IPS DF 6.9 (cell line): ENCODE results near the gene MT3.
"Not testable (repeated sequence)": the region's sequence is repeated elsewhere in the genome, so short reads cannot be mapped to it uniquely, and the experiment has no call there.

Experiments used
- DNase-seq: peaks from one replicate; pipeline ENCODE4 v3.0.0-alpha.2; 2013; ENCODE audit warnings: low read depth, low spot score
- H3K27ac ChIP-seq: one replicate; pipeline ENCODE4 v1.5.1; 2013; ENCODE audit warnings: low read length, control low read depth
- H3K27me3 ChIP-seq: 2 replicates; pipeline ENCODE4 v1.6.1; 2013; ENCODE audit warnings: mild to moderate bottlenecking, low read length; ENCODE audit not compliant: control insufficient read depth, insufficient read depth
- H3K36me3 ChIP-seq: 2 replicates; pipeline ENCODE4 v1.6.1; 2013; ENCODE audit warnings: low read length; ENCODE audit not compliant: control insufficient read depth, insufficient read depth
- H3K4me1 ChIP-seq: 2 replicates; pipeline ENCODE4 v1.6.1; 2013; ENCODE audit warnings: low read length; ENCODE audit not compliant: control insufficient read depth, insufficient read depth
- H3K4me3 ChIP-seq: 2 replicates; pipeline ENCODE4 v1.5.1; 2013; ENCODE audit warnings: mild to moderate bottlenecking, low read length
- H3K9me3 ChIP-seq: 2 replicates; pipeline ENCODE4 v1.6.1; 2013; ENCODE audit warnings: low read length, inconsistent platforms; ENCODE audit not compliant: control insufficient read depth, insufficient read depth
- WGBS: extraction: QIAGEN DNeasy Blood & Tissue Kit; methylation state at CpG from one replicate; pipeline ENCODE4 v1.1.7; 2013; ENCODE audit warnings: mixed read lengths, missing lambda C conversion rate; ENCODE audit not compliant: insufficient read length, insufficient coverage; 5-methylcytosine and 5-hydroxymethylcytosine counted together

MT3 gene

DNA sequence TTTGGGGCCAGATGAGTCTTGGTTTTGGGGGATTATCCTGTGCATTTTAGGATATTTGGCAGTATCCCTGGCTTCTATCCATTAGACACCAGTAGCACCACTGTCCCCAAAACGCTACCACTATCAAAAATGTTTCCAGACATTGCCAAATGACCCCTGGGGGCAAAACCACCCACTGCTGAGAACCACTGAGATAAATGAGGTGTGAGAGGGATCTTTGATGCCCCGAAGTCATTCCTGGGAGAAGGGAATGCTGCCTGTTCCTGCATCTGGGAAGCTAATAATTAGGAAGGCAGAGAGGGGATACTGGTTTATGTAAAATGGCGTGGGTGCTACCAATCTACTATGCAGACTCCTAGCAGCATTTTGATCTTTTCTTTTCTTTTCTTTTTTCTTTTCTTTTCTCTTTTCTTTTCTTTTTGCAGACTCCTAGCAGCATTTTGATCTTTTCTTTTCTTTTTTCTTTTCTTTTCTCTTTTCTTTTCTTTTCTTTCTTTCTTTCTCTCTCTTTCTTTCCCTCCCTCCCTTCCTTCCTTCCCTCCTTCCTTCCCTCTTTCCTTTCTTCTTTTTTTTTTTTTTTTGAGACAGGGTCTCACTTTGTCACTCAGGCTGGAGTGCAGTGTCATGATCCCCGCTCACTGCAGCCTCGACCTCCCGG is 8.8 kb upstream of the MT3 start:
- no peak overlapping the region for H3K4me3 ChIP-seq
- no peak for DNase-seq
- H3K27me3 ChIP-seq = no peaks in the 10 kb centered on the region
- no peak overlapping the region for H3K27ac ChIP-seq
- WGBS = no CpG with 5 or more reads among the region's 6 CpGs
- no peaks in the 10 kb centered on the region for H3K4me1 ChIP-seq
- H3K36me3 ChIP-seq = no peaks in the 10 kb centered on the region
- H3K9me3 ChIP-seq = no peaks in the 10 kb centered on the region

DNA sequence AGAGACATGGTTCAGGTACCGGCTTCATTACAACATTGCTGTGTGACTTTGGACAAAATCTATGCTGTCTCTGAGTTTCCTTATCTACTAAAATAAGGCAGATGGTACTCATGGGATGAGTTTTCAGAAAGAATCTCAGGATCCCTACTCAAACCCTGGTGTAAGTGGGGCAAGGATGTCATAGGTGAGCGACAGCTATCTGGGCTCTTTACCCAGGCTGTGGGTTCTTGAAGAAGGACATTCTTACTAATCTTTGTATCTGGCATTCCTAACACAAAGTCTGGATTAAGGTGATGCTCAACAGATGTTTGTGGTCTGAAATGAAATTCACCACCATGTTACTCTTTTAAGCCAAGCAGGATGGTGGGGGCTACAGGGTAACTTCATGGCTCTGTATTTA is 6.4 kb upstream of the MT3 start:
- not testable (repeated sequence) for H3K27ac ChIP-seq, H3K4me3 ChIP-seq, DNase-seq, H3K36me3 ChIP-seq, H3K9me3 ChIP-seq, H3K4me1 ChIP-seq, H3K27me3 ChIP-seq
- WGBS = no CpG with 5 or more reads among the region's 2 CpGs

DNA sequence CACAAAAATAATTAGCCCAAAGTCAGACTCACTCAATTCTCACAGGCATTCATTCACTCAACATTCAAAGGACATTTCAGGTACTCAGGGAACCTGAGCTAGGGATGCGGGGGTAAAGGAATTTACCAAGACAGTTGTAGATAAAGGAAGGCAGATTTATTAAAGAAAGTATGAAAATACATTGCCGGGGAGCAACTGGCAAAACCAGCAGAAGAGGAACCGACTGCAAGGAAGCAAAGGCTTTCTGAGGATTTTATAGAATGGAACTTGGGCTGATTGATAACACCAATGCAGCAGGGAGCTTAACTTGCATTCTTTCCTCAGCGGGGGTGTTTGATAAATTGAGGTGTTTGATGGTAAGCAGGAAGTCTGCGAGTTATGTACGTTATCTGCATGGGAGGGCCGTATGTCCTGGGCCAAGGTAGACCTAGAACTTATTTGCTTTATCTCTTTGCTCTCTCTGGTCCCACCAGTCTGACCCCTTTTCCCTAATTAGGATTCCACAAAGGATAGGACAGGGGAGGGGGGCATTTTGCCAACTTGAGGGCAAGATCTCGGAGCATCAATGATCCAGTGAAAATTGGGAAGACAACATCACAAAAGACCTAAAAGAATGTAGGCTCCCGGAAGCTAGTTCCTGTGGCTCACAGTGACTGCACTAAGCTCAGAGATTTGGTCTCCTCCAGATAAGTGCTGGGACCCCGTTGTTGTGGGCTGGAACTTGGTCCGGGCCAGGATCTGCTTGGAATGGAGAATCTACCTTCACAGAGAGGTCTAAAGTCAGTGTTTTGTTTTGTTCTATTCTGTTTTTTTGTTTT is 5.8 kb upstream of the MT3 start:
- no peaks in the 10 kb centered on the region for H3K9me3 ChIP-seq
- no CpG with 5 or more reads among the region's 11 CpGs for WGBS
- no peak for DNase-seq
- H3K4me3 ChIP-seq = no peak overlapping the region
- H3K36me3 ChIP-seq = no peaks in the 10 kb centered on the region
- no peaks in the 10 kb centered on the region; the same call in 1 of the 2 replicates for H3K27me3 ChIP-seq
- H3K4me1 ChIP-seq = no peaks in the 10 kb centered on the region
- H3K27ac ChIP-seq = no peak overlapping the region

DNA sequence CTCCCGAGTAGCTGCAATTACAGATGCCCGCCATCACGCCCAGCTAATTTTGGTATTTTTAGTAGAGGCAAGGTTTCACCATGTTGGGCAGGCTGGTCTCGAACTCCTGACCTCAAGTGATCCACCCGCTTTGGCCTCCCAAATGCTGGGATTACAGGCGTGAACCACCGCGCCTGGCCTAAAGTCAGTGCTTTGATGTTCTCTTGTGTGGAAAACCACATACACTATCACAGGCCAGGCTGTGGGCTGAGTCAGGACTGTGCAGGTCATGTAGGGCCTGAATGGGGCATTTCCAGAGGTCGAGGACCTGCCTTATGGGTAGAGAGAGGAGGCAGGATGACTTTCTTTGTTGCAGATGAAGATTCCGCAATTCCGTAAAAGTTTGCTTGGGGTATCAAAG is 5.1 kb upstream of the MT3 start:
- Histone ChIP-seq H3K4me3 (no peak overlapping the region), H3K9me3 (no peaks in the 10 kb centered on the region), H3K27me3 (peaks cover 6% of the 10 kb centered on the region; the same call in 1 of the 2 replicates), H3K27ac (no peak overlapping the region), H3K36me3 (no peaks in the 10 kb centered on the region), H3K4me1 (no peaks in the 10 kb centered on the region)
- no CpG with 5 or more reads among the region's 11 CpGs for WGBS
- no peak for DNase-seq

DNA sequence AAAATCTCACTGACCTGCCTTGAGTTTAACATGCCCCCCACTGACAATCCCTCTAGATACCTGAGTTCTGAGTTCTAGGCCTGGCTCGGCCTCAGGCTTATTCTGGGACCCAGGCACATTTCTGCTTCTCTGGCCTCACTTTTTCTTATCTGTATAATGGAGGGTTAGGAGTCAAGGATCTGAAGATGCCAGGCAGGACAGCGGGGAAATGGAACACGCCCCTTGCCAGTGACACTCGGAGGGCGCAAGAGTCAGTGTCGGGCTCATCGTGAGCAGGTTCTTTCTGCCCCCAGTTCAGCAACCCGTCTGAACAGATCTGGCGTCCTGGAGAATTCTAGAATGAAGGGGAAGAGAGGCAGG is 567 bp upstream of the MT3 start:
- Histone ChIP-seq H3K27ac (no peak overlapping the region), H3K4me3 (peak overlapping the region; percentile 47; the same call in 1 of the 2 replicates), H3K9me3 (no peaks in the 10 kb centered on the region), H3K4me1 (no peaks in the 10 kb centered on the region), H3K36me3 (no peaks in the 10 kb centered on the region), H3K27me3 (peaks cover 20% of the 10 kb centered on the region)
- DNase-seq = no peak
- WGBS = no CpG with 5 or more reads among the region's 9 CpGs

DNA sequence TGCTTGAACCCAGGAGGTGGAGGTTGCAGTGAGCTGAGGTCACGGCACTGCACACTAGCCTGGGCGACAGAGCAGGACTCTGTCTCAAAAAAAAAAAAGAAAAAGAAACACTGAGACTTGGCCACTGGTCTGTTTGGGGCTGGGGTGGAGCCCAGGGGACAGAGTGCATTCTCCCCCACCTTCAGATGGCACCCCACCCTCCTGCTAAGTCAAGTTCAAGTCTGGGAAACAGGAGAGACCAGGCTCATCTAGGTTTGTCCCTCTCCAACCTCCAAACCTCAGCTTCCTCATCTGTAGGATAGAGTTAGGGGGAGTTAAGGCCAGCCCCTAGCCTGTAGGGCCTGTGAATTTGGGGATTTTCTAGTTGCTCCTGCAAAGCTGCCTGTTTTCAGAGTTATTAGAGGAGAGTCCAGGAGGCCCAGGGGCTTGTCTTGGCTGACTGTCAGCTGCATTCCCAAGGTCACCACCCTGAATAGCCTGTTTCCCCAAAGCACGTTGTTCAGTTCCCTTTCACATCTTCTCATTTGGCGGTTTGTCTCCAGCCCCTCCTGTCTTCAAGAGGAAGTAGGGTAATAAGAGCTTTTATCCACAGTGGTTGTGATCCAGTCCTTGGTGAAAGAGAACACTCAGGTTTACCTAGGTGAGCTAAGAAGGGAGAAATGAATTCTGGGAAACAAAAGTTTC is 2.2 kb downstream of the MT3 start:
- Histone ChIP-seq H3K4me1 (no peaks in the 10 kb centered on the region), H3K9me3 (no peaks in the 10 kb centered on the region), H3K27ac (no peak overlapping the region), H3K27me3 (peaks cover 20% of the 10 kb centered on the region), H3K4me3 (no peak overlapping the region), H3K36me3 (no peaks in the 10 kb centered on the region)
- no peak for DNase-seq
- WGBS = no CpG with 5 or more reads among the region's 4 CpGs

DNA sequence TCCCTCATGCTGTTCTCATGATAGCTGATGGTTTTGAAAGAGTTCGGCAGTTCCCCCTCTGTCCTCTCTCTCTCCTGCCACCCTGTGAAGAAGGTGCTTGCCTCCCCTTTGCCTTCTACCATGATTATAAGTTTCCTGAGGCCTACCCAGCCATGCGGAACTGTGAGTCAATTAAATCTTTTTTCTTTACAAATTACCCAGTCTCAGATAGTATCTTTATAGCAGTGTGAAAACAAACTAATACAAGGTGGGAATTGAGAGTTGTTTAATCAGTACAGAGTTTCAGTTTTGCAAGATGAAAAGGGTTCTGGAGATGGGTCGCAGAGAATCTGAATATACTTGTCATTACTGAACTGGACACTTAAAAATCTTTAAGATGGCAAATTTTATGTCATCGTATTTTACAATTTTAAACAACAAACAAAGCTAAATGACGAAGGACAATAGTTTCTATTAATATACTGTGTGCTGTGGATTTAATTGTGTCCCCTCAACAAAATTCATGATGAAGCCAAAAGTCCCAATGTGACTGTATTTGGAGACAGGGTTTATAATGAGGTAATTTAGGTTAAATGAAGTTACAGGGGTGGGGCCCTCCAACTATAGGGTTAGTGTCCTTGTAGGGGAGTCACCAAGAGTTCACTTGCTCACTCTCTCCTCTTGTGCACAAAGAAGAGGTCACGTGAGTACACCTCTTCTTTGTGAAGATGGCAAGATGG is 4.4 kb downstream of the MT3 start:
- no CpG with 5 or more reads among the region's 6 CpGs for WGBS
- Histone ChIP-seq H3K9me3 (no peaks in the 10 kb centered on the region), H3K27ac (no peak overlapping the region), H3K4me3 (no peak overlapping the region), H3K36me3 (no peaks in the 10 kb centered on the region), H3K27me3 (peaks cover 18% of the 10 kb centered on the region), H3K4me1 (no peaks in the 10 kb centered on the region)
- no peak for DNase-seq

DNA sequence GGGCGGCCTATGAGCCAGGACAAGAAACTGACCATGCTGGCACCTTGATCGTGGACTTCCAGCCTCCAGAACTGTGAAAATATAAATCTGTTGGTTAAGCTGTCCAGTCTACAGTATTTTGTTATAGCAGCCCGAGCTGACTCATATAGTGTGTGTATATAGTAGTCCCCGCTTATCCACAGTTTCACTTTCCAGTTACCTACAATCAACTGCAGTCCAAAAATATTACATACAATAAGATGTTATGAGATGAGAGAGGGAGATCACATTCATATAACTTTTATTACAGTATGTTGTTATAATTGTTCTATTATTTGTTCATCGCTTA is 4.9 kb downstream of the MT3 start:
- no peak overlapping the region for H3K27ac ChIP-seq
- H3K27me3 ChIP-seq = peaks cover 14% of the 10 kb centered on the region
- H3K4me1 ChIP-seq = no peaks in the 10 kb centered on the region
- DNase-seq = no peak
- no peaks in the 10 kb centered on the region for H3K36me3 ChIP-seq
- WGBS = no CpG with 5 or more reads among the region's 5 CpGs
- H3K9me3 ChIP-seq = no peaks in the 10 kb centered on the region
- no peak overlapping the region for H3K4me3 ChIP-seq

DNA sequence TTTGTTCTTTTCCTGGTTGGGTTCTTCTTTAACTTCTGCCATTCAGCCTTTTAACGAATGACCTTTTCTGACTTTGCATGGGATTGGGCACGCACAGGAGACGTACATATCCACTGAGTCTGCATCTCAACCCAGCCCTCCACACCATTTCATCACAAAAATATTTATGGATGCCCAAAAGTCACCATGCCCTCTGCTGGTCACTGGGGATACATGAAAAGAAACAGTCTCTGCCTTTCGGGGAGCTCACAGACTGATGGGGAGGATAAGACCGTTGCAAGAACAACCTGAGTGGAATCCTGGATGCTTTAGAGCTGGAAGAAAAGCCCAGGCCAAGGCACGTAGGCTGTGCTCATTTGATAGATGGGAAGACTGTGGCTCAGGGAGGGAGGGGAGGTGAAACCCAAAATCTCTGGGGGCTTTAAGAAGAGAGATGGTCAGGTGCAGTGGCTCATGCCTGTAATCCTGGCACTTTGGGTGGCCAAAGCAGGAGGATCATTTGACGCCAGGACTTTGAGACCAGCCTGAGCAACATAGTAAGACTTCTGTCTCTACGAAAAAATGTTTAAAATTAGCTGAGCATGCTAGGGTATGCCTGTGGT is 11.2 kb downstream of the MT3 start:
- no peaks in the 10 kb centered on the region for H3K9me3 ChIP-seq
- no peak overlapping the region for H3K4me3 ChIP-seq
- H3K36me3 ChIP-seq = no peaks in the 10 kb centered on the region
- no CpG with 5 or more reads among the region's 8 CpGs for WGBS
- H3K4me1 ChIP-seq = no peaks in the 10 kb centered on the region
- no peak overlapping the region for H3K27ac ChIP-seq
- no peak for DNase-seq
- H3K27me3 ChIP-seq = no peaks in the 10 kb centered on the region

DNA sequence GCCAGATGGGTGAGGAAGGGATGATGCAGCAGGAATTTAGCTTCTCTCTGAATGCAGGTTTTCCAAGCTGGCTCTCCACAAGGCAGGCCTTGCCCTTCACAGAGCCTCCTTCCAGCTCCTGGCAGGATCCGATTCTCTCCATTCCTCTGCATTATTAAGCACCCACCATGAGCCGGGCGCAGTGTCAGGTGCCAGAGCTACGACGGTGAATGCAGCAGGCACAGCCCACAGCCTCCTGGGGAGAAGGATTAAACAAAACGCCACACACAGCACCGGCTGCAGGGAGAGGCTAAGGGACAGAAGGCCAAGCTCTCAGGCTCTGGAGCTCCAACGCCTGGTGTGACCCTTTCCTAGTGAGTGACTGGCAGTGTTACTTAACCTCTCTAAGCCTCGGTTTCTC is 12.0 kb downstream of the MT3 start:
- no CpG with 5 or more reads among the region's 9 CpGs for WGBS
- no peaks in the 10 kb centered on the region for H3K27me3 ChIP-seq
- H3K36me3 ChIP-seq = no peaks in the 10 kb centered on the region
- H3K9me3 ChIP-seq = no peaks in the 10 kb centered on the region
- H3K27ac ChIP-seq = no peak overlapping the region
- no peak for DNase-seq
- H3K4me3 ChIP-seq = no peak overlapping the region
- H3K4me1 ChIP-seq = no peaks in the 10 kb centered on the region
